HG03066 (cell line): ENCODE measurements around the gene HNRNPA3.
A peak's percentile ranks its signal among the peaks of the same experiment; 100 is the strongest.
"Not testable (repeated sequence)": the region's sequence is repeated elsewhere in the genome, so short reads cannot be mapped to it uniquely, and the experiment has no call there.

Experiments
- ATAC-seq: cut with Tn5 transposase; IDR thresholded peaks from one replicate; pipeline ENCODE4 v1.9.1; 2021; ENCODE audit warnings: low read depth; ENCODE audit not compliant: unreplicated experiment

Gene HNRNPA3

DNA sequence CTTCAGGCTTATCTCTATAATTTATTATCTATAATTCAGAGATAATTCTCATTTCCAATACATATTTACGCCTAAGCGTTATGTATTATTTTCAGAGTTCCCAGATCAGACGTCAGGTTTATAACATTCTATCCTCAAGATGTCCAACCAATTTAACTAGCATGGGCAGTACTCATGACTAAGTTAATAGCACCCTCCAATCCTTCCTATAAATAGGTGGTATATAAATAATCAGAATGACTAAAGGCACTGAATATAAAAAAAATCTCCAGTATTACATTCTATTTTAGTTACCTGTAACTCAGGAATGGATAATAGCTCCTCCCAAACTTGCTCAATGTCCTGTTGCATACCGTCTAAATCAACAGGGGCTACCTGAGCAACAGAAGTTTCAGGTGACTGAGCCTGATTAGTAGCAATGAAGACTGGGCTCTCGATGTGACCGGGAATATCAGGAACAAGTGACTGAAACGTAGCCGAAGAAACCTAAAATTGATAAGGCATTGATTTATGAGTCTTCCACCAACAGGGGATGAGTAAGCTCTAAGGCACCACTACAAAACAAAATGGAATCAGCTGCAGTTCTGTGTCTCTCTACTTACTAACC, 19.6 kb downstream of the HNRNPA3 start:
- no peak for ATAC-seq

DNA sequence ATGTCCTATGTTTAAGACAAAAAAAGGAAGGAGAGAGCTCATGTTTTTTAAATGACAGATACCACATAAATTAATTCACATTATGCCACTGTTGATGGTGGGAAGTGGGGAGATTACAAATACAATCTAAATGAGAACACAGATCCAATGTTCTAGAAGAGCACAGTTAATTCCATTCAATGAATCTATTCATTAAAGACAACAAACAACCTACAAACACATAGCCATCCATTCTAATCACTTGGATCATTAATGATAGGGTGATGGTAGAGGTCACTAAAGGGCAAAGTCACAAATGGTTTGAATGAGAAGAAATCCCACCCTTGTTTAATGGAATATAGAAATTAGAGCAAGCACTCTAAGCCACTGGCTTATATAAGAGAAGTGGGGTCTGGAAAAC, 21.7 kb downstream of the HNRNPA3 start:
- ATAC-seq, result no peak

DNA sequence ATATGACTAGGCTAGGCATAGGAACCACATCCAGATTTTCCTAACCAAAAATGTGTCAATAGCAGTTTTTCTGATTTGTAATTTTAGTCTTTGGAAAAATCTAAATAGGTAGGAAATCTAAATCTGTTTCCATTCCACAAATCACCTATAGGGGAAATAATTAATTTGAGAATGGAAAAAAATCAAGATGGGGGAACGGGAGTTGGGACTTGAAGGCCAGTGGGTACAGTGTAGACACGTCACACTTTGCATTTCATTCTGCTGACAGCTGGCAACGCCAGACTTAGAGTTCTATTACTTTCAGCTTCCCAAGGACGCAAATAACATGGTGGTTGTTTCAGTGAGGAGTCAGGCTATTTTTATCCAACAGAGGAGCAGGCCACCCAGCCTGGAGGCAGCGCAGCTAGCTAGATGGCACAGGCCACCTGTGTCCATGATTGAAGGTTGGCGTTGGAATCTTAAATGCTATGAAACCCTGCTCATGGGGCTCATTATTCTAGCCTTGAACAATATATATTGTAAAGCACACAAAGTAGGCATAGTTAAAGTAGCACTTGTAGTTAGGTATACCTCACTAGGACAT, 23.4 kb downstream of the HNRNPA3 start:
- ATAC-seq, result no peak

DNA sequence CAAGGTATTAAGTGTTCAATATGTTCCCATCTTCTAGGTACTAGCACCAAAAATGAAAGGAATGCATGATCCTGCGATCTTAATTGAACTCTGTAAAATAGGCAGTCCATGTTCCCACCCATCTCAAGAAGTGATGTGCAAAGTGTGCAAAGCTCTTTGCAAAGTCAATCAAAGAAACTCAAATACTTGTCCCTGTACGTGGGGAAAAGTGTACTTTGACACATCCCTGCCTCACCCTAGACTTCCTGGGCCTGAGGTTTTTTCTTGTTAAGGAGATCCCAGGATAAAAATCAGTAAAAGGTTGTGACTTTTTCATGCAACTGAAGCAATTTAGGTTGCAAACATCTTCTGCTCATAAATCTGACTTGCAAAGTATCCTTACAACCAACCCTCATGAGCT, 25.3 kb downstream of the HNRNPA3 start:
- ATAC-seq, result no peak

DNA sequence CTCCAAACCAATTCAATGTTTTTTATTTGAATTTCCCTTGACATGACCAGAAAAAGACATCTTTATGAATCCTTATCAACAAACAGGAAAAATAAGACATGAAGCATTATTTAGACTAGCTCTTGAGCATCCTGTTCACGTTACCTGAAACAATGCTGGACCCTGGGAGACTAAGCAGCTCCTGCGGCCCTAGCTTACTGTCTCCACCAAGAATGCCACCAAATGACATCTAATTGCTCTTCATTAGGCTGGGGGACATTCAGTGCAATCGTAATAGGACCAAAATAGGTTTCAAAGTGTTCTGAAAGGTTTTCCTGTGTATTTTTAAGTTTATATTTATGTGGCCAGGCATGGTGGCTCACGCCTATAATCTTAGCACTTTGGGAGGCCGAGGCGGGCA, 26.5 kb downstream of the HNRNPA3 start:
- ATAC-seq, result no peak

DNA sequence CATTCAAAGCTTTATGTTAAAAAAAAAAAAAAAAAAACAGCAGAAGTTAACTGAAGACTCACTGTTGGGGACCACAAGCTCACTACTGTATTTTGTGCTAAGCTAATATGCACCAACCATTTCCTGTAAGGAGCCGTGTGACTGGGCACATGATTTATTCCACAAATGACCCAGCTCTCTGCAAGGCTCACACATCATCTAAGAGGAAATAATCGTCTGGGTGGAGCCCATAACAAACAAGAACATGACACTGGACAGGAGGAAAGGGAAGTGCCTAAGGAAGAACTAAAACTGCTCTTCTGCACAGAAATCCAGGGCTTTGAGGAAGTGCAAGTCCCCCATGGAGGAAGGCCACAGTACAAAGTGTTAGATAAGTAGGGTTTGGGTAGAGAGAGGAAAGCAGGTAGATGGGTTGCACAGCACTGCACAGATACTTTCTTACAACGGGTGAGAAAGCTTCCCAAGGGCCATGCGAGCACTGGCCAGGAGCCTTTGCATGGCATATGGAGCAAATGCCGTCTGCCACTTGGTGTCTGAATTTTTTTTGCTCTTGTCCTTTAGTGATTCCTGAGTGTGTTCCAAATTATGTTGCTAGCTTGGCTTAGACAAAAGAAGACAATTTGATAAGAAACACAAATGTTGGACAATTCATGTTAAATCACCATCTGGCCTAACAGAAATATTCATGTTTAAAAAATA, 27.5 kb downstream of the HNRNPA3 start:
- peak; percentile 60 for ATAC-seq

DNA sequence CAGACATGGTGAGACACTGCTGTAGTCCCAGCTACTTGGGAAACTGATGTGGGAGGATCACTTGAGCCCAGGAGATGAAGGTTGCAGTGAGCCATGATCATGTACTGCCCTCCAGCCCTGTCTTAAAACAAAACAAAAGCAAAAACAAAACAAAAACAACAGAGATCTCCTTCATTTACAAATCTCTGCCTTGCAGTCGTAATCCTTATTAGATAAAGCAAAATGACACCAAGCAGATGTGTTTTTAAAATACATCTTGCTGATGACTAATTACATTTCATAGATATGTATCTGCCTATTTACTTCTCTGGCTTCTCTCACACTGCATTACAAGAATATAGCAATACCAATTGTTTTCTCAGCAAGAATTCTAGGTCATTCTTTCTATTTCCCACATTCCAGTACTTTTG, 29.1 kb downstream of the HNRNPA3 start:
- ATAC-seq, result no peak

DNA sequence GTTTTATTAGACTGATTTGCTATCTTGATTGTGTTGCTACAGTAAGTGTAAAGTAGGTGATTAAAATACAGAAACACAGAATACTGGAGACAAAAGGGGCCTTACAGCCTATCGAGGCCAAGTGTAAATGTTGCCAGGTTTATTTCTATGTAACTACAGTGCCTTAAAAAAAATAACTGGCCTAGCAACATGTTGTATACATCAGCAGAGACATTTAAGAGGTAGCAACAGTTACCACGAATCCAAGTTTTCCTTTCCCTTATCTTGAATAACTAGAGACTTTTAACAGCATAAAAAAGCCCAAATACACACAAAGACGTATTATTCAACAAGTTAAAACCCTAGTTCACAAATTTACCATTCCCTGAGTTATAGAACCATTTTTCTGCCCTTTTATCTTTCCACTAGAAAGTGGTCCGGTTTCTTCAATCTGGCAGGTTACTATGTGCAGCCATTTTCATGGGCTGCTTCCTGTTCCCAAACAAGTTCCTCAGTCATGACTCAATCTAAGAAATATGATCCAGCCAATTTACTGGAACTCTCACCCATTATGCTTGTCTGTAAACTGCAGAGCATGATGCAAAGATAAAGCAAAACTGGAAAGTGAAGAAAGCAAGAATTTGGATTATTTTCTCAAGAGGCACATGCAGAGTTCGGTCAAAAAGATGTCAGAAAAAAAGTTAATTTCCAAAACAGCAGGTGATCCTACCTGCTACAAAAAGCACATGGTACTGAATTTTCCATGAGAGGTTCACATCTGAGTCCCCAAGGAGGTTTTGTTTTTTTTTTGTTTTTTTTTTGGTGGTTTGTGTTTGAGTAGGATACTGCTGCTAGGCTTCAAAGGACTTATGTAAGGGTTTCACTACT, 29.8 kb downstream of the HNRNPA3 start:
- ATAC-seq, result no peak

DNA sequence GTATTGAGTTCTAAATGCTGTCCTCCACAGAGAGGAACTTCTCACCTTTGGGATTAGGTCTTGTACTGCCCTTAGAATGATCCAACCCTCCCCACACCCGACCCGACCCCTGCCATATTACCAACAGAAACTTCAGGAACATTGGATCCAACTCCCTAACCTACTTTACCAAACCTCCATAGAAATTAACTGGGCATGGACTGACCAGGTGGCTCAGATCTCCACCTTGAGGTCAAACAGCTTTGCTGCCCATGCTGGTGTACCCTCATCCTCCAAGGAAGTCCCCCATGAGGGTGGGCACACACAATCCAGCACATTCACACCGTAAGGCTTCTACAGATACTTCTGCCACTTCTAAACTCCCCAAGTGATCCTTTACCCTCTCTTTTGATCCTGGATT, 30.5 kb downstream of the HNRNPA3 start:
- ATAC-seq, result no peak

DNA sequence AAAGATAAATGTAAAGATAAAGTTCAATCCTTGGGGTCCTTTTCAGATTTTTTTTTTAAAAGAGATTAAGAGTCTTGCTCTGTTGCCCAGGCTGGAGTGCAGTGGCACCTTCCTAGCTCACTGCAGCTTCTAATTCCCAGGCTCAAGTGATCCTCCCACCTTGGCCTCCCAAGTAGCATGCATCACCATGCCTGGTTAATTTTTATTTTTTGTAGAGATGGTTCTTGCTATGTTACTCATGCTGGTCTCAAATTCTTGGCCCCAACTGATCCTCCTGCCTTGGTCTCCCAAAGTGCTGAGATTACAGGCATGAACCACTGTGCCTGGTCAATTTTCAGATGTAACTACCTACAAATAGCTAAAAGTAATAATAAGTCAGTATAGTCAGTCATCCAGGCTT, 30.9 kb downstream of the HNRNPA3 start:
- no peak for ATAC-seq

DNA sequence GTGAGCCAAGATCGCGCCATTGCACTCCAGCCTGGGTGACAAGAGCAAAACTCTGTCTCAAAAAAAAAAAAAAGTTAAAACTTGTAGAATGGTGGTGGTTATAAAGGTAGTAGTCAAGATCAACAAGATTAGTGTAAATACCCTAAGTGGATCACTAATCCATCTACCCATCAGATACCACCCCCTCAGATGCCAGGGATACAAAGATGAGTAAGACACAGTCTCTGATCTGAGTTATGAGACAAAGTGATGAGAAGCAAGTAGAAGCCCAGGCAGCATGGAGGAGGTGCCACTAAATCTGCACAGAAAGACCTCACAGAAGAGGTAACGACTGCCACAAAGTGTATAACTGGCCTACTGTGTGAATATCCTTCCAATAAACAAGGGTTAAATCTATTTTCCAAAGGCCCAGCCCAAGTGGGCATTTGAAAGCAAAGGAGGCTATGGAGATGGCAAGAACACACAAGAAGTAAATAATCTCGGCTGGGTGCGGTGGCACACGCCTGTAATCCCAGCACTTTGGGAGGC, 31.7 kb downstream of the HNRNPA3 start:
- ATAC-seq, result no peak

DNA sequence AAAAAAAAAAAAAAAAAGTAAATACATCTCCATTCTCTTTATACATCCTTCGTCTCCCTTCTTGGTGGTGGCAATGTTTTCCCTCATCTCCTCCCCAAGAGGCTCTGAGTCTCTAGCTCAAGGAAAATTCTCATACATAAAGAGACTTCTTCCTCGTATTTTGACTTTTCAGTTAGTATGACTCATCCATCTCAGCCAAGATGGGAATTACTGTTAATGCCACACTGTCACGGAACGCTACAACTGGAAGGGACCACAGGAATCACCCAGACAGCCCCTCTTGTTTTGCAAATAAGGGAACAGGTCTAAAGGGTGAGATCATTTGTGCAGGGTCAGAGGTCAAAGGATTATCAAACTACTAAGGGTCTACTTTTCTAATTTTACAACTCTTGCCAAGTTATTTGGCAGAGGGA, 32.4 kb downstream of the HNRNPA3 start:
- no peak for ATAC-seq

DNA sequence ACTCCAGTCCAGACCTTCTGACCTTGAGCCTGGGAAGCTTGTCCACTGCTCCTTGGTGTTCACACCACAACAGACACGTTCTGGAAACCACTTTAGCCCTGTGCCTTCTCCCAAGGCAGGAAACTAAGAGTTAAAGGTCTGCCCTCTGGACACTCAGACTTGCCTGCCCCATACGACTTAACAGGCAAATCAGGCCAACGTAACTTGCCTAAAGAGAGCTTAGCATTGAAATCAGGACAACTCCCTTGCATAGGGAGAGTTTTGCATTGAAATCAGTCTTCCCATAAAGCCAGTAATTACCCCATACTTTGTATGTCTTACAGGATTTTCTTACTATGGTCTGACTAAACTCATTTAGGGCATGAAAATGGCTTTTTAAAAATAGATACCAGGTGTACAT, 33.4 kb downstream of the HNRNPA3 start:
- no peak for ATAC-seq

DNA sequence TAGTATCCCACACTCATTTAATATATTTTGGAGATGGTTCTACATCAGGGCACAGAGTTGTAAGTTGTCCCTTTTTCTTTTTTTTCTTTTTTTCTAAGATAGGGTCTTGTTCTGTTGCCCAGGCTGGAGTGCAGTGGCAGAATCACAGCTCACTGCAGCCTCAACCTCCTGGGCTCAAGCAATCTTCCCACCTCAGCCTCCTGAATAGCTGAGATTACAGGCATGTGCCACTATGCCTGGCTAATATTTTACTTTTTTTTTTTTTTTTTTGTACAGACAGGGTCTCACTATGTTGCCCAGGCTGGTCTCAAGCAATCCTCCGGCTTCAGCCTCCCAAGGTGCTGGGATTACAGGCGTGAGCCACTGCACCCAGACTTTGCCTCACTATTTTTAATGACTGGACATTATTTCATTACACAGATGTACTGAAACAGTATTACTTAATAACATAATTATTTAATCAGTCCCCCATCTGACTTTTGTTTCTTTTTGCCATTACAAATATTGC, 34.0 kb downstream of the HNRNPA3 start:
- ATAC-seq, result not testable (repeated sequence)

DNA sequence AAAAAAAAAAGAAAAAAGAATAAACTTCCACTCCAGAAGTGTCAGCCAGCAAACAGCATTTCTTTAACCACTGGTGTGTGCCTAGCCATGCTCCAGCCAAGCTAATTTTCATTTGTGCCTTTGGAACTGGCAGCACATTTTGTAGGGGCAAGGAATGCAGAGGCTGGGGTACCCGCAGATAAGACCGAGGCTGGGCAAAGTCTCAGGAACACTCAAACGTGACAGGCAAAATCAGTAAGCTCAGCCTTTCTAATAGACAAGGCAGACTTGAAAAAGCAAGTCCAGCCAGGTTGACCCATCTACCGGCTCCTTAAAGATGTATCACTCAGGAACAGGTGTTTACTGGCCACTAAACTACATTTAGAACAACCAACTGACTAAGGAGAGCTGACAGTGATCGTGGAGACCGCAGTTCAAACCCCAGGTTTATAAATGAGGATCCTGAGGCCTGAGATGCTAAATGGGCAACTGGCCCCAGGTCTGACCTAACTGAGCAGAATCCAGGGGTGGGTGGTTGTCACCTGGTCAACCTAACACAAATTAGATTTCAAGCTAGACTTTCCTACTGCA, 35.2 kb downstream of the HNRNPA3 start:
- ATAC-seq, result no peak

DNA sequence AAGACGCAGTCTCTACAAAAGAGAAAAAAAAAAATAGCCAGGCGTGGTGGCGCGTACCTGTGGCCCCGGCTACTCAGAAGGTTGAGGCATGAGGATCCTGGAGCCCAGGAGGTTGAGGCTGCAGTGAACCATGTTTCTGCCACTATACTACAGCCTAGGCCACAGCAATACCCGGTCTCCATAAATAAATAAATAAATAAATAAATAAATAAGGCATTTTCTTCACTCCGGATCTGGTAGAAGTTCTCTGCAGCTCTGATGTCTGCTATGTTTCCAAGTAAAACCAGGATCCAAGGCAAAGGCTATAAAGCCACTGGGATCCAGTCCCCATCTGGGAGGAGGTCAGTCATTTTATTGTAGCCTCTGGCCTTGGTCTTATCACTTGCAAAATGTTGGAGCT, 36.4 kb downstream of the HNRNPA3 start:
- ATAC-seq, result no peak

DNA sequence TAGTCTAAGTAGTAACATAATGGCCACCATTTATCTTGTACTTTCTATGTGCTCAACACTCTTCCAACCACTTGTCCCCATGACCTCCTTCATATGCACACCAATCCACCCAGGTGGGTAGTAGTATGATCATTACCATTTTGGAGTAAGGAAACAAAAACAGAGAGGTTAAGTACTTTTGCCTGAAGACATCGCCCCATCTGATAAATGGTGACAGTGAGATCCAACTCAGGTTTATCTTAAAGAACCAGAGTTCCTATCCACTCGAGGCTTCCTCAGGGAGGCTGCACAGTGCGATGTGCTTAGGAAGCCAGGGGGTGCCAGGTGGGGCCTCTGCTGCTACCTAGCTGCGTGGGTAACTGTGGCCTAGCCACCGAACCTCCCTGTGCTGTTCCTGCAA, 37.9 kb downstream of the HNRNPA3 start:
- no peak for ATAC-seq

DNA sequence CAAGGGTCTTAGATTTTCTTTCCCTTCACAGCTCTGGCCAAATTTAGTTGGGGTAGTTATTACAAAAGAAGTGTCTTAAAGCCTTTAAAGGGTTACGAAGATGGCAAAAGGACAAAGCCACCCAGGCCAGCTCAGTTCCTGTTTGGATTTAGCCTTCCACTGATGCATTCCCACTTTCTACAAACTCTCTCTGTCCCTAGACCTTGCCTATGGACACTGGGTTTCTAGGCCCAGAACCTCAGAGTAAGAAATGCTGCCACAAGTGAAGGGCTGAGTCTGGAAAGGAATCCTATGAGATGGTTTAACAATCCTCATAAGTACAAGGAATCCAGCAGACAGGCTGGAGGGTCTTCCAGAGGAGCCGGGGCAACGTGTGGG, 38.6 kb downstream of the HNRNPA3 start:
- ATAC-seq, result no peak

DNA sequence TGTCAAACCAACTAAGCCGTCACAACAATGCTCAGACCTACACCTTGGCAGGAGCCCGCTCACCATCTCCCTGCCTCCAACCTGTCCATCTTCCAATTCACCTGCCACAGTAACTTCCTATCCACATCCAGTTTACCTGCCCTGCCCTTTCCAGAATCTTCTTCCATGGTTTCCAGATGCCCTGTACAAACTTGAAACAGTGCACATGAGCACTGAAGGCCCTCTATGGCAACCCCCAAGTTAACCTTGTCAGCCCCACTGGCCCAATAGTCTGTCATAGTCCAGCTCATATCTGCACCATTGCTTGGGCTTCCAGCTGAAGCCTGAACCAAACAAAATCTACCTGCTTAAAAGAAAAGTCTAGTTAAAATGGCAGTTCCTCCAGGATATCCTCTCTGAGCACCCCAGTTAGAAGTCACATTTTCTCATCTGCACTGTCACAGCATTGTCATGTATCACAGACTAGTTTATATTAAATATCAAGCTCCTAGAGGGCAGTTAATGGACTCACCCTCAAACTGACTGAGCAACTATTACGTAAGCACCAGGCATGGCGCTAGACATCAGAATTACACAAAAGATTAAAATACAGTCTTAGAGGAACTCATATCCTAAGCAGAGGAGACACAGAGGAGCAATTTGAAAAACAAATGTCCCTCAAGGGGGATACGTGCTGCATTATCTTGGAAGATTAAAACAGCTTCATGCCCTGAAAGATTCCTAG, 40.4 kb downstream of the HNRNPA3 start:
- no peak for ATAC-seq

DNA sequence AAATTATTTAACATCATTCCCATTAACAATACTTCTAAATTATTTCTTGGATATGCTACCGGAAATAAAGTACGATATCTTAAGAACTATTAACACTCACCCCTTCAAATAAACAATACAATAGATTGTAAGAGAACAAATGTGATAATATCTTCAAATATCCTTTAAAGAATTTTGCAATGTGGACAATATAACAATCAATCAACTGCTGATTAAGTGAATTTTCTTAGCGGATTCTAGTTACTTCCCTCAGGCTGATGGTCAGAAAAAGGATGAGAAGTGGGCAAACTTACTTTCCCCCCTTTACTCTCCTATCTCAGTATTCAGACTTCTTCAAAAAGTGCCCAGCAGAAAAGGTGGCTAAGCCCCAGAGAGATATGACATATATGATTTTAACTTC, 41.1 kb downstream of the HNRNPA3 start:
- no peak for ATAC-seq
